DOHH2 (cell line): ENCODE results near the gene ITPK1.

Experiments used
- H3F3A ChIP-seq: fragments of 200-600 bp; sonication (generic), shearing (Covaris generic); 2 replicates; pipeline ENCODE4 v1.6.0; 2016; ENCODE audit warnings: antibody characterized with exemption, mild to moderate bottlenecking; ENCODE audit not compliant: control insufficient read depth, insufficient read depth
- H3K27ac ChIP-seq: fragments of 200-600 bp; sonication (generic); 2 replicates; pipeline ENCODE4 v1.5.1; 2014; ENCODE audit warnings: low read depth, mild to moderate bottlenecking, low read length, moderate library complexity
- H3K27me3 ChIP-seq: fragments of 200-600 bp; sonication (generic); 2 replicates; pipeline ENCODE4 v1.6.1; 2014; ENCODE audit warnings: mild to moderate bottlenecking, low read length, mixed read lengths; ENCODE audit not compliant: control insufficient read depth
- H3K36me3 ChIP-seq: fragments of 200-600 bp; sonication (generic); 2 replicates; pipeline ENCODE4 v1.6.1; 2014; ENCODE audit warnings: mild to moderate bottlenecking, low read length, moderate library complexity, mixed read lengths; ENCODE audit not compliant: control insufficient read depth
- H3K4me1 ChIP-seq: fragments of 200-600 bp; sonication (generic); 2 replicates; pipeline ENCODE4 v1.6.1; 2014; ENCODE audit warnings: mild to moderate bottlenecking, low read length, mixed read lengths; ENCODE audit not compliant: control insufficient read depth
- H3K4me2 ChIP-seq: fragments of 200-600 bp; sonication (generic); 2 replicates; pipeline ENCODE4 v1.6.0; 2014; ENCODE audit warnings: mild to moderate bottlenecking, low read length, moderate library complexity
- H3K4me3 ChIP-seq: fragments of 200-600 bp; sonication (generic); 2 replicates; pipeline ENCODE4 v1.5.1; 2014; ENCODE audit warnings: mild to moderate bottlenecking, low read length, mixed read lengths
- H3K79me2 ChIP-seq: fragments of 200-600 bp; sonication (generic); 2 replicates; pipeline ENCODE4 v1.6.1; 2014; ENCODE audit warnings: mild to moderate bottlenecking, low read length, mixed read lengths; ENCODE audit not compliant: control insufficient read depth
- H3K9me2 ChIP-seq: fragments of 200-600 bp; sonication (generic); replicated peaks from 2 replicates; pipeline ENCODE4 v1.6.1; 2014; ENCODE audit warnings: mild to moderate bottlenecking, low read length, mixed read lengths; ENCODE audit not compliant: control insufficient read depth
- H3K9me3 ChIP-seq: fragments of 200-600 bp; sonication (generic); 2 replicates; pipeline ENCODE4 v1.6.1; 2014; ENCODE audit warnings: antibody characterized with exemption, low read length, mixed read lengths; ENCODE audit not compliant: control insufficient read depth, insufficient read depth
- H4K20me1 ChIP-seq: fragments of 200-600 bp; sonication (generic); 2 replicates; pipeline ENCODE4 v1.6.0; 2014; ENCODE audit warnings: low read depth, mild to moderate bottlenecking, antibody characterized with exemption, low read length, moderate library complexity; ENCODE audit not compliant: control insufficient read depth, insufficient read depth
- CTCF ChIP-seq: fragments of 200-600 bp; sonication (generic); IDR thresholded peaks from one replicate; pipeline ENCODE4 v1.5.1; 2014; ENCODE audit warnings: antibody characterized with exemption, mild to moderate bottlenecking, low read depth, low read length; ENCODE audit not compliant: poor library complexity, severe bottlenecking
- EZH2phosphoT487 ChIP-seq: fragments of 200-600 bp; sonication (generic); IDR thresholded peaks from 2 replicates; pipeline ENCODE4 v1.6.1; 2017; ENCODE audit warnings: borderline replicate concordance, mild to moderate bottlenecking, antibody characterized with exemption, low read length, moderate library complexity, mixed read lengths

ITPK1 gene

DNA sequence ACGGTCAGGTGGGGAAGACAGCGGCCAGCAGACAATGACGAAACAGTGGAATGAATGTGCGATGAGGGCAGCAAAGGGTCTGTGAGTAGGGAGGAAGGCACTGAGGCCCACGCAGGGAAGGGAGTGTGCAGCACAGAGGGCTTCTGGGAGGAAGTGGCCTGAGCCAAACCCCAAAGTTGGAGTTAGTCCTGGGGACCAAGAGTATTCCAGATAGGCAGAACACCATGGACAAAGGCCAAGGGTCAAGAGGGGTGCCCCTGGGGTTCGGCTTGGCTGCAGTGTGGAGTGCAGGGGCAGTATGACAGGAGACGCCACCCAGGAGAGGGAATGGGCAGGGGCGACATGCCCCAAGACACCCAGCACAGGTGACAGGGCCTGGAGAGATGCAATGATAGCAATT, 134.0 kb downstream of the ITPK1 start:
- Histone ChIP-seq H3K9me3 (peaks cover 44% of the 10 kb centered on the region), H3K36me3 (peaks cover 3% of the 10 kb centered on the region; the same call in 1 of the 2 replicates), H3K27me3 (no peaks in the 10 kb centered on the region), H3K27ac (no peak overlapping the region), H3K79me2 (no peaks in the 10 kb centered on the region), H3K4me2 (no peak overlapping the region), H3K4me1 (peaks cover 14% of the 10 kb centered on the region), H3K9me2 (no peaks in the 10 kb centered on the region), H4K20me1 (no peaks in the 10 kb centered on the region), H3K4me3 (no peak overlapping the region), H3F3A (no peaks in the 10 kb centered on the region)
- TF ChIP-seq CTCF (no peak), EZH2phosphoT487 (no peak)

GRCh38 chr14:92980866-92981265, 134.9 kb downstream of the ITPK1 start:
- Histone ChIP-seq H4K20me1 (no peaks in the 10 kb centered on the region), H3K27me3 (no peaks in the 10 kb centered on the region), H3K4me3 (no peak overlapping the region), H3K9me3 (peaks cover 44% of the 10 kb centered on the region), H3K27ac (no peak overlapping the region), H3K4me1 (peaks cover 14% of the 10 kb centered on the region), H3K9me2 (no peaks in the 10 kb centered on the region), H3F3A (no peaks in the 10 kb centered on the region), H3K36me3 (peaks cover 3% of the 10 kb centered on the region; the same call in 1 of the 2 replicates), H3K79me2 (no peaks in the 10 kb centered on the region), H3K4me2 (no peak overlapping the region)
- TF ChIP-seq EZH2phosphoT487 (no peak), CTCF (no peak)

- Histone ChIP-seq H3K9me3 (peaks cover 47% of the 10 kb centered on the region), H3K4me3 (no peak overlapping the region), H3K9me2 (no peaks in the 10 kb centered on the region), H3K27me3 (no peaks in the 10 kb centered on the region), H3K79me2 (no peaks in the 10 kb centered on the region), H4K20me1 (no peaks in the 10 kb centered on the region), H3K4me2 (no peak overlapping the region), H3K27ac (no peak overlapping the region), H3K4me1 (peaks cover 9% of the 10 kb centered on the region), H3F3A (no peaks in the 10 kb centered on the region), H3K36me3 (peaks cover 3% of the 10 kb centered on the region; the same call in 1 of the 2 replicates)
- TF ChIP-seq CTCF (no peak), EZH2phosphoT487 (no peak)
Measured at GRCh38 chr14:92978229-92979021, 137.3 kb downstream of the ITPK1 start.
